WERI-Rb-1 (cell line): ENCODE results near the gene BBX.

ENCODE experiments used
- DNase-seq: peaks from one replicate; pipeline ENCODE4 v3.0.0-alpha.2; 2020
- H3K27ac ChIP-seq: fragments of 250-450 bp; sonication (Bioruptor Pico); 2 replicates; pipeline ENCODE4 v1.5.1; 2020; ENCODE audit warnings: mild to moderate bottlenecking, moderate library complexity
- H3K27me3 ChIP-seq: fragments of 250-450 bp; sonication (Bioruptor Pico); 2 replicates; pipeline ENCODE4 v1.5.1; 2021; ENCODE audit warnings: mild to moderate bottlenecking, low read depth, moderate library complexity; ENCODE audit not compliant: insufficient read depth, severe bottlenecking
- H3K36me3 ChIP-seq: fragments of 250-450 bp; sonication (Bioruptor Pico); 2 replicates; pipeline ENCODE4 v1.5.1; 2020; ENCODE audit warnings: mild to moderate bottlenecking, moderate library complexity
- H3K4me3 ChIP-seq: 2 replicates; pipeline ENCODE4 v1.5.1; 2011; ENCODE audit warnings: low read depth, mild to moderate bottlenecking, control low read depth, low read length
- H3K9me3 ChIP-seq: fragments of 250-450 bp; sonication (Bioruptor Pico); 2 replicates; pipeline ENCODE4 v1.5.1; 2021; ENCODE audit warnings: mild to moderate bottlenecking, moderate library complexity; ENCODE audit not compliant: severe bottlenecking
- TF ChIP-seq, protein P1 (sequence below): IDR thresholded peaks from 2 replicates; pipeline ENCODE4 v1.5.1; 2011; ENCODE audit warnings: low read depth, mild to moderate bottlenecking, control low read depth, inconsistent platforms, low read length

The BBX gene

DNA sequence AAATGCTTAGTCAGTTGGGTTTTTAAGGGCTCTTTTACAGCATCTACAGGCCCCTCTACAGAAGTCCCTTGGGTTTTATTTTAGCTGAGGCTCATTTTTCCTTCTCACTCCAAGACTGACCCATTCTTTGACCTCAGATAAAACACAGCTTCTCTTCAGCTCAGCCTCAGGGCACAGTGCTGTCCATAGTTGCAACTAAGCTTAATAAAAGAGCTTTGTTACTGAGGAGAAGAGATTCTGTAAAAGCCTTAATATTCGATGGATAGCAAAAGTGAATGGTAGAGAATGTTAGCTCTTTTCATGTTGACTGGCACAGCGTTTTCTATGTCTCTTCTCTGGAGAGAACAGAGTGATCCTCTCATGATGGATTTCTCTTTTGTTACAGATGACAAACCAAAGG lies 277.9 kb downstream of the BBX start:
- no peak overlapping the region for H3K27ac ChIP-seq
- peaks cover 28% of the 10 kb centered on the region for H3K36me3 ChIP-seq
- H3K27me3 ChIP-seq, result no peaks in the 10 kb centered on the region
- no peak overlapping the region for H3K4me3 ChIP-seq
- no peaks in the 10 kb centered on the region for H3K9me3 ChIP-seq
- no peak for DNase-seq
- TF ChIP-seq, protein P1, sequence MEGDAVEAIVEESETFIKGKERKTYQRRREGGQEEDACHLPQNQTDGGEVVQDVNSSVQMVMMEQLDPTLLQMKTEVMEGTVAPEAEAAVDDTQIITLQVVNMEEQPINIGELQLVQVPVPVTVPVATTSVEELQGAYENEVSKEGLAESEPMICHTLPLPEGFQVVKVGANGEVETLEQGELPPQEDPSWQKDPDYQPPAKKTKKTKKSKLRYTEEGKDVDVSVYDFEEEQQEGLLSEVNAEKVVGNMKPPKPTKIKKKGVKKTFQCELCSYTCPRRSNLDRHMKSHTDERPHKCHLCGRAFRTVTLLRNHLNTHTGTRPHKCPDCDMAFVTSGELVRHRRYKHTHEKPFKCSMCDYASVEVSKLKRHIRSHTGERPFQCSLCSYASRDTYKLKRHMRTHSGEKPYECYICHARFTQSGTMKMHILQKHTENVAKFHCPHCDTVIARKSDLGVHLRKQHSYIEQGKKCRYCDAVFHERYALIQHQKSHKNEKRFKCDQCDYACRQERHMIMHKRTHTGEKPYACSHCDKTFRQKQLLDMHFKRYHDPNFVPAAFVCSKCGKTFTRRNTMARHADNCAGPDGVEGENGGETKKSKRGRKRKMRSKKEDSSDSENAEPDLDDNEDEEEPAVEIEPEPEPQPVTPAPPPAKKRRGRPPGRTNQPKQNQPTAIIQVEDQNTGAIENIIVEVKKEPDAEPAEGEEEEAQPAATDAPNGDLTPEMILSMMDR, result no peak

DNA sequence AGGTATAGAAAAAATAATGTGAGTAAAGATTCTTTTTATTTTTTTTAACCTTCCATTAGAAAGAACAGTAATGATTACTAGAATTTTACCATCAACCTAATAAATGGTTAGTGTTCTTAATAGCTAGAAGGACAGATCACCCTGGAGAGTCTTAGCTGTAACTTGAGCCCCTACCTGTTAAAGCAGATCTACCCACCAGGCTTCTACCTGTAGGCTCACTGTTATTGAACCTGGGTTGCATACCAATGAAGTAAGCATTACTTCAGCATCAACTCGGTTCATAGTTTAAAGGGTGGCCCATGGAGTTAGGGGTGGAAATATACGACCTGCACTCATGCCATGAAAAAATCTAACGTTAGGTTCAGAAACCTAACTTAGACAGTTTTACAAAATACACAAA lies 280.4 kb downstream of the BBX start:
- H3K9me3 ChIP-seq, result no peaks in the 10 kb centered on the region
- H3K4me3 ChIP-seq, result no peak overlapping the region
- TF ChIP-seq, protein P1, result no peak
- DNase-seq, result no peak
- H3K27me3 ChIP-seq, result no peaks in the 10 kb centered on the region
- H3K36me3 ChIP-seq, result peaks cover 28% of the 10 kb centered on the region
- H3K27ac ChIP-seq, result no peak overlapping the region

DNA sequence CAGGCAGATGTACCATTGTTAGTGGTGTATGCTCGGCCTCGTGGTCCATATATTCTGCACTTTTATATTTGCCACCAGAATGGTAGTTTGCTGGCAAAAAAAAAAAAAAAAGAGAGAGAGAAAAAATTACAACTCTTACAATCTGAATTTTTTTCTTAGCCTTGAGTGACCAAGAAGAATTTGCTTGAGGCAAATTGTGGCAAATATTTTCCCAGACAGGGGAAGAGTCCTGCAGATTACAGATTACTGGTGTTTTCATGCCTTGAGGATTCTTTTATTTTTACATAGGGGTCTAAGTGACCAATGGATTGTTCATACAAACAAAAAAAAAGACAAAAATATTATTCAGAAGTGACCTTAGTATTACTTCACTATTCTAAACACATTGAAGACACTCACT lies 283.3 kb downstream of the BBX start:
- Histone ChIP-seq H3K27ac (no peak overlapping the region), H3K4me3 (no peak overlapping the region), H3K27me3 (no peaks in the 10 kb centered on the region), H3K9me3 (no peaks in the 10 kb centered on the region), H3K36me3 (peaks cover 17% of the 10 kb centered on the region)
- TF ChIP-seq, protein P1, result no peak
- DNase-seq, result no peak

DNA sequence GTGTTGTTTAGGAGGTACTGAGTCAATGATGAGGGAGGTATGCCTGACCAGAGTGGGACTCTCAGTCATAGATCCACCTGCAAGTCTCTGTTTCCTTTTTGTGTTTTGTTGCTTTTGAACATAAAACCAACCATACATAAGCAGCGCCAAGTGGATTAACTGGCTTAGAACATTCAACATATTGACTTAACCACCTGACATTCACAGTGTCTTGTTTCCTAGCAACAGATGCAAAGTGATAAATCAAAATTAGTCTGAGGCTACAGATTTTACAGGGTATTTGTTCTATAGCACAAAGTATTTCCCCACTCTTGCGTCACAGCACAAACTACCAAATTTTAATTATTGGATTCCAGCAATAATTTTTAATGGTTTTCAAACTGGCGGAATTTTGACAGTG lies 283.8 kb downstream of the BBX start:
- no peak for DNase-seq
- Histone ChIP-seq H3K27ac (no peak overlapping the region), H3K9me3 (no peaks in the 10 kb centered on the region), H3K4me3 (no peak overlapping the region), H3K36me3 (peaks cover 12% of the 10 kb centered on the region), H3K27me3 (no peaks in the 10 kb centered on the region)
- TF ChIP-seq, protein P1, result no peak

DNA sequence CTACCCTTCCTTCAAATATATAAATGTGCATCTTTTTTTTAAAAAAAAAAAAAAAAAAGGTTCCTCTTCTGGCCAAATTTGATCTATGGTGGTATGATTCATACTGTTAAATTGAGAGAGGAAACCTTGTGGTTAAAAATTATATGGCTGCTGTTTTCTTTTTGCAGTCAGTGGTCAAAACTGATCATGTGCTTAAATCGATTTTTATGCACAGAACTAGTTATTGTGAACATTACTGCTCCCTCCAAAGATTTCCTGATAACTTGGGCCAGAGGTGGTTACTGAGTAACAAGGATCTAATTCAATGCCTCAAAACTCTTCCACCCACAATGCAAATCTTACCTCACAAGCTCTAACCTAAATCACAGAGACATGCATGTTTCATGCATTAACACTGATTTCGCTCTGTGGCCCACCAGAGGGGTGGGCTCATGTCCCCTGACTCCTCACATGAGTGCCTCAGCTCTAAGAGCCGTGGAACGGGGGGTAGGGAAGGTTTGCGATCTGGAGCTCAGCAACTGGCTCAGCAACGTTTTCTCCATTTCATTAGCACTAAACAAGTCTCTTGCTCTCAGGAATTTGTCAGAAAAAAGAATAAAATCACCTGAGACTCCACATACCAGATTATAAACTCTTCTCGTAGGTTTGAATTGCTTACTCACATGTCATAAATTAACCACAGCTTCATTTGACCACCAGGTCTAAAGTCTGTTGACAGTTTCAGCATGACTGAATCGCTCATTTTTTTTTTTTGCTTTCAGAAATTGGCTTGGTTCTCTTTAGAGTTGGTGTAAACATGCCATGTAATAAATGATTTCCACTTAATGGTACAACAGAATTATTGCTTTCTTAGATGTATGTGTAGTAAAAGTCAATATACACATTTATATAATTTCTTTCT lies 287.7 kb downstream of the BBX start:
- Histone ChIP-seq H3K27me3 (no peaks in the 10 kb centered on the region), H3K36me3 (peaks cover 3% of the 10 kb centered on the region; the same call in 1 of the 2 replicates), H3K4me3 (no peak overlapping the region), H3K9me3 (no peaks in the 10 kb centered on the region), H3K27ac (no peak overlapping the region)
- DNase-seq, result no peak
- TF ChIP-seq, protein P1, result no peak
